MCF 10A (cell line): ENCODE data around the gene BTBD1. TPM values are rescaled to one million over a fixed set of nuclear protein-coding genes. Genes with fewer than 3 reads are reported as not detected.

Source experiments
- BruUV-seq: library from RNA; stranded (reverse); fragments of 400-500 nt; replicated peaks from 2 replicates; lab custom pipeline; 2021; lab: Mats Ljungman, UMichigan
- CTCF ChIA-PET: fragments of 300-600 bp; sonication (Branson Sonifier 250); formaldehyde crosslinking; extraction: SDS; loops from one replicate; lab custom pipeline; 2021; ENCODE audit warnings: antibody characterized with exemption, inconsistent platforms; lab: Yijun Ruan, JAX
- POLR2A ChIA-PET: fragments of 300-600, 350-650 bp; sonication (Branson Sonifier 250); formaldehyde crosslinking; extraction: SDS; loops from one replicate; lab custom pipeline; 2020; ENCODE audit warnings: antibody characterized with exemption, inconsistent platforms; lab: Yijun Ruan, JAX
- DNase-seq: peaks from one replicate; pipeline ENCODE4 v3.0.0-alpha.2; 2018; ENCODE audit not compliant: unreplicated experiment
- H3K27ac Mint-ChIP-seq: one replicate; pipeline ENCODE4 v1.8.0; 2022; ENCODE audit warnings: mild to moderate bottlenecking, low read depth, mixed read lengths; ENCODE audit not compliant: unreplicated experiment
- H3K27me3 Mint-ChIP-seq: one replicate; pipeline ENCODE4 v1.8.0; 2022; ENCODE audit warnings: mixed read lengths; ENCODE audit not compliant: insufficient read depth, unreplicated experiment
- H3K36me3 Mint-ChIP-seq: one replicate; pipeline ENCODE4 v1.8.0; 2022; ENCODE audit warnings: mild to moderate bottlenecking, moderate library complexity, mixed read lengths; ENCODE audit not compliant: insufficient read depth, unreplicated experiment
- H3K4me1 Mint-ChIP-seq: one replicate; pipeline ENCODE4 v1.8.0; 2022; ENCODE audit warnings: mixed read lengths; ENCODE audit not compliant: insufficient read depth, unreplicated experiment
- H3K4me3 Mint-ChIP-seq: one replicate; pipeline ENCODE4 v1.8.0; 2022; ENCODE audit warnings: mild to moderate bottlenecking, moderate library complexity, mixed read lengths; ENCODE audit not compliant: unreplicated experiment
- H3K9me3 Mint-ChIP-seq: one replicate; pipeline ENCODE4 v1.8.0; 2022; ENCODE audit warnings: mixed read lengths; ENCODE audit not compliant: unreplicated experiment
- CTCF ChIP-seq: fragments of 200-600 bp; IDR thresholded peaks from one replicate; pipeline ENCODE4 v1.8.0; 2022; ENCODE audit warnings: antibody characterized with exemption, mild to moderate bottlenecking; ENCODE audit not compliant: unreplicated experiment
- intact Hi-C: fragments of 100-400 bp; cut with micrococcal nuclease; formaldehyde crosslinking; loops from 2 replicates; pipeline ENCODE4 v1.14.1; 2022
- microRNA-seq: library from miRNA; unstranded; fragments of <30 nt; microRNA quantifications from one replicate; pipeline ENCODE4 v1.2.0, GENCODE V29; 2022
- total RNA-seq: library from RNA; stranded (reverse); gene quantifications from 2 replicates; pipeline ENCODE4 v1.2.3, GENCODE V29; 2022

BTBD1 gene
- total RNA-seq, 1 experiment from 2014 or later = 57.0 TPM

GRCh38 chr15:82969353-82969752 is 97.7 kb downstream of the BTBD1 start:
- Mint-ChIP-seq H3K4me1 (no peaks in the 10 kb centered on the region), H3K9me3 (no peaks in the 10 kb centered on the region), H3K36me3 (no peaks in the 10 kb centered on the region), H3K27ac (no peak overlapping the region), H3K27me3 (no peaks in the 10 kb centered on the region), H3K4me3 (no peak overlapping the region)
- no TSS peak for BruUV-seq
- intact Hi-C loops = no loop called here
- TF ChIP-seq CTCF = no peak
- no peak for DNase-seq
- POLR2A ChIA-PET = interaction anchor here (1.3 to 3.0 kb wide), 2 partner anchors 17 to 27 kb away, joined by 3 to 11 read pairs; partner anchors contain the start of gene RAMAC
- CTCF ChIA-PET = interaction anchor here (0.6 to 1.6 kb wide), 3 partner anchors 27 to 119 kb away, joined by 3 to 5 read pairs (median 4); no protein-coding TSS in a partner anchor

- peak; percentile 11 for DNase-seq
- no TSS peak for BruUV-seq
- no peak for TF ChIP-seq CTCF
- Mint-ChIP-seq H3K27ac (no peak overlapping the region), H3K4me3 (no peak overlapping the region), H3K9me3 (no peaks in the 10 kb centered on the region), H3K36me3 (no peaks in the 10 kb centered on the region), H3K27me3 (no peaks in the 10 kb centered on the region), H3K4me1 (no peaks in the 10 kb centered on the region)
- intact Hi-C loops = no loop called here
- POLR2A ChIA-PET = interaction anchor here (3.0 kb wide), 1 partner anchor 18 kb away, joined by 11 read pairs; the partner anchor contains the start of gene RAMAC
- CTCF ChIA-PET = interaction anchor here (0.8 to 1.1 kb wide), 2 partner anchors 12 to 437 kb away, joined by 3 read pairs; no protein-coding TSS in a partner anchor
These were observed 99.0 kb downstream of the BTBD1 start for GRCh38 chr15:82968066-82968465.

GRCh38 chr15:82966671-82967071 is 100.4 kb downstream of the BTBD1 start:
- BruUV-seq = no TSS peak
- H3K9me3 Mint-ChIP-seq = no peaks in the 10 kb centered on the region
- no peaks in the 10 kb centered on the region for H3K36me3 Mint-ChIP-seq
- intact Hi-C loops = no loop called here
- POLR2A ChIA-PET = no interaction called here
- H3K27ac Mint-ChIP-seq = no peak overlapping the region
- TF ChIP-seq CTCF = no peak
- no peaks in the 10 kb centered on the region for H3K27me3 Mint-ChIP-seq
- CTCF ChIA-PET = no interaction called here
- H3K4me3 Mint-ChIP-seq = no peak overlapping the region
- DNase-seq = no peak
- H3K4me1 Mint-ChIP-seq = no peaks in the 10 kb centered on the region

Small RNA genes within 50 kb of the gene (microRNA-seq; reads per million reads assigned to microRNA genes)
- gene MIR4515 = not detected

Other genes with a start within 250 kb of the BTBD1 start
- gene HOMER2, start 114.5 kb downstream of the BTBD1 start, total RNA-seq = 8.8 and 17.0 TPM in 2 replicates
- gene RAMAC, start 81.0 kb downstream of the BTBD1 start, total RNA-seq = 21.0 and 25.6 TPM in 2 replicates
- gene C15orf40, start 55.6 kb downstream of the BTBD1 start, total RNA-seq = 38.1 and 39.3 TPM in 2 replicates
- 0.39 TPM in 1 of 2 replicates, not detected in the other for gene TM6SF1, start 40.4 kb upstream of the BTBD1 start, total RNA-seq
- gene HDGFL3, start 140.6 kb upstream of the BTBD1 start, total RNA-seq = 80.4 and 104 TPM in 2 replicates
- 68.3 and 93.5 TPM in 2 replicates for gene BNC1, start 217.4 kb upstream of the BTBD1 start, total RNA-seq